Neuron (in vitro differentiated cells): ENCODE results near the gene GMDS.

Source experiments
- H2AFZ ChIP-seq: one replicate; pipeline ENCODE4 v1.6.1; 2013; ENCODE audit warnings: low read depth, mild to moderate bottlenecking, inconsistent platforms, low read length, moderate library complexity
- H3K27me3 ChIP-seq: one replicate; pipeline ENCODE4 v1.6.1; 2013; ENCODE audit warnings: low read length; ENCODE audit not compliant: insufficient read depth
- H3K36me3 ChIP-seq: one replicate; pipeline ENCODE4 v1.6.1; 2013; ENCODE audit warnings: low read length; ENCODE audit not compliant: insufficient read depth
- H3K4me1 ChIP-seq: one replicate; pipeline ENCODE4 v1.6.1; 2013; ENCODE audit warnings: low read length; ENCODE audit not compliant: insufficient read depth
- H3K4me3 ChIP-seq: 2 replicates; pipeline ENCODE4 v1.5.1; 2013; ENCODE audit warnings: mild to moderate bottlenecking, low read length, moderate library complexity
- H3K9me3 ChIP-seq: one replicate; pipeline ENCODE4 v1.6.1; 2013; ENCODE audit warnings: low read length

Gene GMDS

GRCh38 chr6:2148748-2149147 lies 96.7 kb downstream of the GMDS start:
- Histone ChIP-seq H3K4me1 (no peaks in the 10 kb centered on the region), H3K9me3 (no peaks in the 10 kb centered on the region), H2AFZ (no peak overlapping the region), H3K4me3 (no peak overlapping the region), H3K36me3 (no peaks in the 10 kb centered on the region), H3K27me3 (no peaks in the 10 kb centered on the region)

- H3K9me3 ChIP-seq, result no peaks in the 10 kb centered on the region
- no peaks in the 10 kb centered on the region for H3K4me1 ChIP-seq
- no peaks in the 10 kb centered on the region for H3K27me3 ChIP-seq
- no peak overlapping the region for H3K4me3 ChIP-seq
- H2AFZ ChIP-seq, result no peak overlapping the region
- no peaks in the 10 kb centered on the region for H3K36me3 ChIP-seq
Measured at GRCh38 chr6:2147766-2148448, 97.5 kb downstream of the GMDS start.

GRCh38 chr6:2147261-2147660 lies 98.1 kb downstream of the GMDS start:
- Histone ChIP-seq H3K4me3 (no peak overlapping the region), H3K27me3 (no peaks in the 10 kb centered on the region), H3K9me3 (no peaks in the 10 kb centered on the region), H3K4me1 (no peaks in the 10 kb centered on the region), H2AFZ (no peak overlapping the region), H3K36me3 (no peaks in the 10 kb centered on the region)

- H3K36me3 ChIP-seq, result no peaks in the 10 kb centered on the region
- peaks cover 10% of the 10 kb centered on the region for H3K4me1 ChIP-seq
- H3K9me3 ChIP-seq, result no peaks in the 10 kb centered on the region
- no peak overlapping the region for H2AFZ ChIP-seq
- H3K4me3 ChIP-seq, result no peak overlapping the region
- H3K27me3 ChIP-seq, result no peaks in the 10 kb centered on the region
Measured at GRCh38 chr6:2144210-2144609, 101.2 kb downstream of the GMDS start.

- Histone ChIP-seq H3K4me3 (no peak overlapping the region), H3K36me3 (no peaks in the 10 kb centered on the region), H3K27me3 (no peaks in the 10 kb centered on the region), H2AFZ (no peak overlapping the region), H3K4me1 (peaks cover 10% of the 10 kb centered on the region), H3K9me3 (no peaks in the 10 kb centered on the region)
Measured at GRCh38 chr6:2141644-2142290, 103.6 kb downstream of the GMDS start.

GRCh38 chr6:2140438-2141128 lies 104.8 kb downstream of the GMDS start:
- Histone ChIP-seq H2AFZ (no peak overlapping the region), H3K4me3 (no peak overlapping the region), H3K4me1 (peaks cover 10% of the 10 kb centered on the region), H3K9me3 (no peaks in the 10 kb centered on the region), H3K27me3 (no peaks in the 10 kb centered on the region), H3K36me3 (no peaks in the 10 kb centered on the region)

- H3K4me3 ChIP-seq, result no peak overlapping the region
- H3K27me3 ChIP-seq, result no peaks in the 10 kb centered on the region
- H2AFZ ChIP-seq, result no peak overlapping the region
- peaks cover 2% of the 10 kb centered on the region for H3K4me1 ChIP-seq
- no peaks in the 10 kb centered on the region for H3K9me3 ChIP-seq
- H3K36me3 ChIP-seq, result no peaks in the 10 kb centered on the region
Measured at GRCh38 chr6:2135401-2135800, 110.0 kb downstream of the GMDS start.

GRCh38 chr6:2134554-2134953 lies 110.9 kb downstream of the GMDS start:
- Histone ChIP-seq H2AFZ (no peak overlapping the region), H3K4me3 (no peak overlapping the region), H3K4me1 (no peaks in the 10 kb centered on the region), H3K9me3 (no peaks in the 10 kb centered on the region), H3K36me3 (no peaks in the 10 kb centered on the region), H3K27me3 (no peaks in the 10 kb centered on the region)

- H3K4me1 ChIP-seq, result no peaks in the 10 kb centered on the region
- H2AFZ ChIP-seq, result no peak overlapping the region
- H3K4me3 ChIP-seq, result no peak overlapping the region
- H3K9me3 ChIP-seq, result no peaks in the 10 kb centered on the region
- no peaks in the 10 kb centered on the region for H3K27me3 ChIP-seq
- no peaks in the 10 kb centered on the region for H3K36me3 ChIP-seq
Measured at GRCh38 chr6:2133716-2134310, 111.6 kb downstream of the GMDS start.

GRCh38 chr6:2132916-2133315 lies 112.5 kb downstream of the GMDS start:
- Histone ChIP-seq H3K9me3 (no peaks in the 10 kb centered on the region), H3K4me3 (no peak overlapping the region), H3K4me1 (no peaks in the 10 kb centered on the region), H2AFZ (no peak overlapping the region), H3K27me3 (no peaks in the 10 kb centered on the region), H3K36me3 (no peaks in the 10 kb centered on the region)

- Histone ChIP-seq H3K36me3 (no peaks in the 10 kb centered on the region), H3K27me3 (no peaks in the 10 kb centered on the region), H3K4me1 (no peaks in the 10 kb centered on the region), H3K4me3 (no peak overlapping the region), H3K9me3 (no peaks in the 10 kb centered on the region), H2AFZ (no peak overlapping the region)
Measured at GRCh38 chr6:2132416-2132815, 113.0 kb downstream of the GMDS start.

- Histone ChIP-seq H3K9me3 (no peaks in the 10 kb centered on the region), H3K4me3 (no peak overlapping the region), H3K36me3 (no peaks in the 10 kb centered on the region)
Measured at GRCh38 chr6:2129182-2129621, 116.2 kb downstream of the GMDS start.

GRCh38 chr6:2127484-2127911 lies 117.9 kb downstream of the GMDS start:
- H3K4me3 ChIP-seq, result no peak overlapping the region
- no peaks in the 10 kb centered on the region for H3K4me1 ChIP-seq
- no peaks in the 10 kb centered on the region for H3K9me3 ChIP-seq
- no peak overlapping the region for H2AFZ ChIP-seq
- no peaks in the 10 kb centered on the region for H3K27me3 ChIP-seq
- no peaks in the 10 kb centered on the region for H3K36me3 ChIP-seq

More at GRCh38 chr6:2129182-2129621, 116.2 kb downstream of the GMDS start:
- no peak overlapping the region for H2AFZ ChIP-seq
- H3K4me1 ChIP-seq, result no peaks in the 10 kb centered on the region
- H3K27me3 ChIP-seq, result no peaks in the 10 kb centered on the region
